ENCODE measurements around the gene FRAS1. TPM values are rescaled to one million over a fixed set of nuclear protein-coding genes. Genes with fewer than 3 reads are reported as not detected.

The FRAS1 gene
- total and polyA plus RNA-seq, 2 donors (not counting 1 experiment from before 2014, with no cell fraction given) = 0.03 to 0.12 TPM

- peaks cover 8% of the 10 kb centered on the region for H3K27me3 Mint-ChIP-seq
- H3K4me2 ChIP-seq (replicated peaks; ENCODE audit: low read depth, low read length, poor library complexity, severe bottlenecking) = no peak overlapping the region
Measured at GRCh38 chr4:78510681-78511080, 453.6 kb downstream of the FRAS1 start.

GRCh38 chr4:78512357-78512920, 455.3 kb downstream of the FRAS1 start:
- Histone ChIP-seq H3K36me3 (replicated peaks in 1 of 2; ENCODE audit: control extremely low read depth in 1 of 2, control insufficient read depth in 1 of 2, extremely low read depth in 1 of 2, insufficient read depth in 2 of 2, low read length in 1 of 2) (no peaks in the 10 kb centered on the region), H3K9ac (ENCODE audit: low read length) (no peak overlapping the region), H4K20me1 (ENCODE audit: control insufficient read depth, insufficient read depth, low read length, poor library complexity, severe bottlenecking) (no peaks in the 10 kb centered on the region), H3K27me3 (replicated peaks in 1 of 4; ENCODE audit: control extremely low read depth in 1 of 4, control insufficient read depth in 3 of 4, insufficient read depth in 4 of 4, low read length in 3 of 4) (peaks cover 0 to 3% (median 1%) of the 10 kb centered on the region in 4 experiments), H3K4me2 (replicated peaks; ENCODE audit: low read depth, low read length, poor library complexity, severe bottlenecking) (no peak overlapping the region), H3K4me1 (ENCODE audit: control insufficient read depth in 2 of 2, insufficient read depth in 2 of 2, low read length in 2 of 2) (no peaks in the 10 kb centered on the region), H2AFZ (ENCODE audit: insufficient read depth, low read depth, low read length, poor library complexity, severe bottlenecking) (no peak overlapping the region), H3K79me2 (ENCODE audit: control insufficient read depth, insufficient read depth, low read length) (no peaks in the 10 kb centered on the region), H3K27ac (ENCODE audit: low read length in 2 of 2) (no peak overlapping the region), H3K9me3 (ENCODE audit: control extremely low read depth in 1 of 3, control insufficient read depth in 2 of 3, insufficient read depth in 1 of 3, low read length in 2 of 3) (peaks cover 0 to 10% (median 7%) of the 10 kb centered on the region in 3 donors), H3K4me3 (ENCODE audit: control extremely low read depth in 1 of 5, extremely low read depth in 1 of 5, insufficient read depth in 1 of 5, low read depth in 2 of 5, low read length in 4 of 5) (no peak overlapping the region)
- WGBS (ENCODE audit: insufficient coverage) = 100% methylated on average over 2 of the region's 3 CpGs
- no peak for DNase-seq
- TF ChIP-seq CTCF (IDR thresholded peaks at IDR 0.05) (no peak), EZH2 (IDR thresholded peaks at IDR 0.05; ENCODE audit: borderline replicate concordance, insufficient read depth, low read depth, low read length, poor library complexity, severe bottlenecking) (no peak)
- H3K4me3 Mint-ChIP-seq = no peak overlapping the region
- H3K27me3 Mint-ChIP-seq = peaks cover 3% of the 10 kb centered on the region
- H3K27ac Mint-ChIP-seq = no peak overlapping the region
- ATAC-seq (ENCODE audit: low read depth) = no peak
- ChIA-PET POLR2A (no interaction called here), CTCF (no interaction called here)
- peaks cover 4% of the 10 kb centered on the region for H3K9me3 Mint-ChIP-seq (ENCODE audit: insufficient read depth)
- intact Hi-C loops (cut with micrococcal nuclease) = no loop called here
- H3K4me1 Mint-ChIP-seq = no peaks in the 10 kb centered on the region

More at GRCh38 chr4:78510681-78511080, 453.6 kb downstream of the FRAS1 start:
- TF ChIP-seq EZH2 (IDR thresholded peaks at IDR 0.05; ENCODE audit: borderline replicate concordance, insufficient read depth, low read depth, low read length, poor library complexity, severe bottlenecking) (no peak), CTCF (IDR thresholded peaks at IDR 0.05) (no peak)
- POLR2A ChIA-PET = no interaction called here
- Histone ChIP-seq H3K27me3 (replicated peaks in 1 of 4; ENCODE audit: control extremely low read depth in 1 of 4, control insufficient read depth in 3 of 4, insufficient read depth in 4 of 4, low read length in 3 of 4) (peaks cover 0 to 5% (median 1%) of the 10 kb centered on the region in 4 experiments), H3K9ac (ENCODE audit: low read length) (no peak overlapping the region), H3K4me1 (ENCODE audit: control insufficient read depth in 2 of 2, insufficient read depth in 2 of 2, low read length in 2 of 2) (no peaks in the 10 kb centered on the region), H3K4me3 (ENCODE audit: control extremely low read depth in 1 of 5, extremely low read depth in 1 of 5, insufficient read depth in 1 of 5, low read depth in 2 of 5, low read length in 4 of 5) (no peak overlapping the region), H3K36me3 (replicated peaks in 1 of 2; ENCODE audit: control extremely low read depth in 1 of 2, control insufficient read depth in 1 of 2, extremely low read depth in 1 of 2, insufficient read depth in 2 of 2, low read length in 1 of 2) (no peaks in the 10 kb centered on the region), H3K79me2 (ENCODE audit: control insufficient read depth, insufficient read depth, low read length) (no peaks in the 10 kb centered on the region), H4K20me1 (ENCODE audit: control insufficient read depth, insufficient read depth, low read length, poor library complexity, severe bottlenecking) (no peaks in the 10 kb centered on the region), H2AFZ (ENCODE audit: insufficient read depth, low read depth, low read length, poor library complexity, severe bottlenecking) (no peak overlapping the region), H3K27ac (ENCODE audit: low read length in 2 of 2) (no peak overlapping the region), H3K9me3 (ENCODE audit: control extremely low read depth in 1 of 3, control insufficient read depth in 2 of 3, insufficient read depth in 1 of 3, low read length in 2 of 3) (peaks cover 0 to 3% (median 1%) of the 10 kb centered on the region in 3 donors)
- DNase-seq = no peak
- H3K27ac Mint-ChIP-seq = no peak overlapping the region
- no peak overlapping the region for H3K4me3 Mint-ChIP-seq
- no peaks in the 10 kb centered on the region for H3K9me3 Mint-ChIP-seq (ENCODE audit: insufficient read depth)
- H3K4me1 Mint-ChIP-seq = no peaks in the 10 kb centered on the region
- 80% methylated on average over 1 of the region's 1 CpG for WGBS (ENCODE audit: insufficient coverage)
- CTCF ChIA-PET = no interaction called here
- ATAC-seq (ENCODE audit: low read depth) = no peak
- intact Hi-C loops (cut with micrococcal nuclease) = no loop called here
